Calu3 (cell line): ENCODE results near the gene PLCH2. TPM values are rescaled to one million over a fixed set of nuclear protein-coding genes. Genes with fewer than 3 reads are reported as not detected.
A peak's percentile ranks its signal among the peaks of the same experiment; 100 is the strongest.

Experiments used
- BruUV-seq: library from RNA; stranded (reverse); fragments of 400-500 nt; replicated peaks from 2 replicates; lab custom pipeline; 2021; lab: Mats Ljungman, UMichigan
- CTCF ChIA-PET: fragments of 300-600 bp; sonication (Branson Sonifier 250); formaldehyde crosslinking; loops from one replicate; lab custom pipeline; 2022; ENCODE audit warnings: antibody characterized with exemption; lab: Charles Lee
- DNase-seq: peaks from one replicate; pipeline ENCODE4 v3.0.0; 2022
- H3K27ac Mint-ChIP-seq: one replicate; pipeline ENCODE4 v1.8.0; 2022; ENCODE audit warnings: mixed read lengths; ENCODE audit not compliant: unreplicated experiment
- H3K27me3 Mint-ChIP-seq: one replicate; pipeline ENCODE4 v1.8.0; 2022; ENCODE audit warnings: mixed read lengths; ENCODE audit not compliant: unreplicated experiment
- H3K36me3 Mint-ChIP-seq: one replicate; pipeline ENCODE4 v1.8.0; 2022; ENCODE audit warnings: mild to moderate bottlenecking, moderate library complexity, mixed read lengths; ENCODE audit not compliant: insufficient read depth, unreplicated experiment
- H3K4me1 Mint-ChIP-seq: one replicate; pipeline ENCODE4 v1.8.0; 2022; ENCODE audit warnings: mild to moderate bottlenecking, low read depth, mixed read lengths; ENCODE audit not compliant: unreplicated experiment
- H3K4me3 Mint-ChIP-seq: one replicate; pipeline ENCODE4 v1.8.0; 2022; ENCODE audit warnings: mild to moderate bottlenecking, low read depth, moderate library complexity, mixed read lengths; ENCODE audit not compliant: unreplicated experiment
- H3K9me3 Mint-ChIP-seq: one replicate; pipeline ENCODE4 v1.8.0; 2022; ENCODE audit warnings: low read depth, mixed read lengths; ENCODE audit not compliant: unreplicated experiment
- CTCF ChIP-seq: fragments of 200-600 bp; IDR thresholded peaks from one replicate; pipeline ENCODE4 v1.8.0; 2022; ENCODE audit warnings: antibody characterized with exemption; ENCODE audit not compliant: unreplicated experiment
- intact Hi-C: fragments of 100-400 bp; cut with micrococcal nuclease; formaldehyde crosslinking; loops from one replicate; pipeline ENCODE4 v1.10.0; 2022; ENCODE audit not compliant: unreplicated experiment
- total RNA-seq: library from RNA; stranded (reverse); gene quantifications from 2 replicates; pipeline ENCODE4 v1.2.3, GENCODE V29; 2022

The PLCH2 gene
- total RNA-seq, 1 experiment from 2014 or later = 3.1 TPM

- CTCF ChIA-PET = no interaction called here
- Mint-ChIP-seq H3K9me3 (no peaks in the 10 kb centered on the region), H3K36me3 (no peaks in the 10 kb centered on the region), H3K27ac (no peak overlapping the region), H3K4me3 (no peak overlapping the region), H3K4me1 (no peaks in the 10 kb centered on the region), H3K27me3 (peaks cover 64% of the 10 kb centered on the region)
- no peak for DNase-seq
- intact Hi-C loops = no loop called here
- no TSS peak for BruUV-seq
- TF ChIP-seq CTCF = no peak
Measured at GRCh38 chr1:2466270-2466665, 9.8 kb upstream of the PLCH2 start.

DNA sequence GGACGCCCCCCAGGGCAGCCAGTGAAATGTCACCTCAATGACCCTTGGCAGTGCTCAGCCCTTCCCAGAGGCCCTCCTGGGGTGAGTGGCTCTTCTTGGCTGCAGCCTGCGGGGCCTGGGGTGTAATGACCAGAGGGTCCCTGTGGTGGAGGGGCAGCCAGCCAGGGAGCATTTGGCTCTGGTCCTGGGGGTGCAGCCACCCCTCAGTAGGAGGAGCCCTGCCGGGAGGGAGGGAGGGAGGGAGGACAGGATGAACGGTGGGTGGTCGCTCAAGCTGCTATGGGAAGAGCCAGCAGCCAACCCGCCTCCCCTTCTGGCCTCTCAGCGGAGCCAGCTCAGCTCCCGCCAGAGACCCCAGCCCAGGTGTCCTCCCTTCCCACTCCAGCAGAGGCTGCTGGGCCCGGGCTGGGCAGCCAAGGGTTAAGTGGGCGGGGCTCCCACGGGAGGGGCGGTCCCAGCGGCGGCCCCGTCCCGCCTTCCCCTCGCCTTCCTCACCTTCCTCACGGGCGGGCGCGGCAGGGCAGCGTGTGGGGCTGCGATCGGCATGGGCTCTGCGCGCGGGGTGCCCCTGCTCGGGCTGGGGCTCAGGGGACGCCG, 9.0 kb upstream of the PLCH2 start:
- Mint-ChIP-seq H3K27me3 (peaks cover 64% of the 10 kb centered on the region), H3K36me3 (no peaks in the 10 kb centered on the region), H3K27ac (no peak overlapping the region), H3K9me3 (no peaks in the 10 kb centered on the region), H3K4me1 (no peaks in the 10 kb centered on the region), H3K4me3 (no peak overlapping the region)
- intact Hi-C loops = no loop called here
- no peak for TF ChIP-seq CTCF
- CTCF ChIA-PET = no interaction called here
- no TSS peak for BruUV-seq
- DNase-seq = peak; percentile 21

GRCh38 chr1:2468041-2468472, 8.0 kb upstream of the PLCH2 start:
- CTCF ChIA-PET = interaction anchor here (0.7 kb wide), 1 partner anchor 40 kb away, joined by 3 read pairs; no protein-coding TSS in a partner anchor
- H3K36me3 Mint-ChIP-seq = no peaks in the 10 kb centered on the region
- peak; percentile 27 for DNase-seq
- no peak for TF ChIP-seq CTCF
- no peaks in the 10 kb centered on the region for H3K4me1 Mint-ChIP-seq
- intact Hi-C loops = no loop called here
- peaks cover 54% of the 10 kb centered on the region for H3K27me3 Mint-ChIP-seq
- H3K9me3 Mint-ChIP-seq = no peaks in the 10 kb centered on the region
- H3K27ac Mint-ChIP-seq = no peak overlapping the region
- no peak overlapping the region for H3K4me3 Mint-ChIP-seq
- no TSS peak for BruUV-seq

DNA sequence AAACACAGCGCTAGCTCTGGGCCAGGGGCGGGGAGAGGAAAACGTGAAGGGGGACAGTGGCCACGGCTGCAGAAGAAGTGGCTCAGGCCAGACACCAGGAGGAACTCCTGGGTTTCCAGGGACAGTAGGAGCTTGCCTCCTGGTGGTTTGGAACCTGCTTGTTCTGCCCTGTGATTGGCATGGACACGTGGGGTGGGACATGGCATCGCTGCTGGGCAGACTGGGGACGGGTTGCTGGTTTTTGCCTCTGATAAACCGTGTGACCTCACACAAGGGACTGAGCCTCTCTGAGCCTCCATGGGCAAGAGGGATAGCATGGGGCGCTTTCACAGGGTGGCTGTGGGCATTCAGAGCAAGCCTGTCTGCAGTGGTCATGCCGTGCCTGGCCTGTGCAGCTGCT, 7.5 kb upstream of the PLCH2 start:
- CTCF ChIA-PET = no interaction called here
- no peak for TF ChIP-seq CTCF
- Mint-ChIP-seq H3K27ac (no peak overlapping the region), H3K4me3 (no peak overlapping the region), H3K9me3 (no peaks in the 10 kb centered on the region), H3K36me3 (no peaks in the 10 kb centered on the region), H3K27me3 (peaks cover 49% of the 10 kb centered on the region), H3K4me1 (no peaks in the 10 kb centered on the region)
- DNase-seq = no peak
- BruUV-seq = no TSS peak
- intact Hi-C loops = no loop called here
